KBM-7 (cell line): ENCODE measurements around the gene EDN2.

ENCODE experiments used
- DNase-seq: peaks from one replicate; pipeline ENCODE4 v3.0.0-alpha.2; 2015
- in situ Hi-C: fragments of 300-500 bp; cut with MboI; formaldehyde crosslinking; loops from 2 replicates; pipeline ENCODE4 v1.14.3; 2020; ENCODE audit warnings: low sequenced_read_pairs, low pct_unique_long_range_greater_than_20kb, mixed read lengths

The EDN2 gene

GRCh38 chr1:41474490-41475271 is 9.8 kb downstream of the EDN2 start:
- DNase-seq = no peak
- in situ Hi-C loops = no loop called here

GRCh38 chr1:41473738-41474362 is 10.6 kb downstream of the EDN2 start:
- in situ Hi-C loops = no loop called here
- DNase-seq = no peak

- DNase-seq = no peak
- in situ Hi-C loops = no loop called here
Measured at GRCh38 chr1:41471658-41472057, 12.8 kb downstream of the EDN2 start.

GRCh38 chr1:41469706-41470105 is 14.8 kb downstream of the EDN2 start:
- no peak for DNase-seq
- in situ Hi-C loops = no loop called here

GRCh38 chr1:41468122-41468762 is 16.2 kb downstream of the EDN2 start:
- no peak for DNase-seq
- in situ Hi-C loops = no loop called here

- in situ Hi-C loops = no loop called here
- DNase-seq = no peak
Measured at GRCh38 chr1:41467673-41468072, 16.8 kb downstream of the EDN2 start.

GRCh38 chr1:41466146-41466545 is 18.3 kb downstream of the EDN2 start:
- in situ Hi-C loops = no loop called here

GRCh38 chr1:41465741-41466140 is 18.7 kb downstream of the EDN2 start:
- no peak for DNase-seq
- in situ Hi-C loops = no loop called here

More at GRCh38 chr1:41466146-41466545, 18.3 kb downstream of the EDN2 start:
- DNase-seq = no peak

GRCh38 chr1:41464885-41465284 is 19.6 kb downstream of the EDN2 start:
- in situ Hi-C loops = no loop called here
- DNase-seq = no peak

- in situ Hi-C loops = no loop called here
Measured at GRCh38 chr1:41463516-41463915, 21.0 kb downstream of the EDN2 start.

GRCh38 chr1:41462680-41463004 is 21.8 kb downstream of the EDN2 start:
- DNase-seq = no peak
- in situ Hi-C loops = no loop called here

More at GRCh38 chr1:41463516-41463915, 21.0 kb downstream of the EDN2 start:
- no peak for DNase-seq

GRCh38 chr1:41461790-41462679 is 22.4 kb downstream of the EDN2 start:
- no peak for DNase-seq
- in situ Hi-C loops = no loop called here

- DNase-seq = no peak
- in situ Hi-C loops = no loop called here
Measured at GRCh38 chr1:41456847-41457540, 27.5 kb downstream of the EDN2 start.

- no peak for DNase-seq
- in situ Hi-C loops = no loop called here
Measured at GRCh38 chr1:41455479-41456332, 28.8 kb downstream of the EDN2 start.

GRCh38 chr1:41454406-41454805 is 30.1 kb downstream of the EDN2 start:
- no peak for DNase-seq
- in situ Hi-C loops = no loop called here

GRCh38 chr1:41452704-41453290 is 31.7 kb downstream of the EDN2 start:
- no peak for DNase-seq
- in situ Hi-C loops = no loop called here

- DNase-seq = no peak
- in situ Hi-C loops = no loop called here
Measured at GRCh38 chr1:41450747-41451285, 33.7 kb downstream of the EDN2 start.
